H1 (cell line): Measurements from ENCODE around the gene EFCAB6. TPM values are rescaled to one million over a fixed set of nuclear protein-coding genes. Genes with fewer than 3 reads are reported as not detected.
A peak's percentile ranks its signal among the peaks of the same experiment; 100 is the strongest.

ENCODE experiments used
- CTCF ChIA-PET: fragments of 300-600 bp; sonication (Branson Sonifier 250); formaldehyde crosslinking; loops from one replicate; lab custom pipeline; 2021; ENCODE audit not compliant: partially characterized antibody; lab: Charles Lee
- POLR2A ChIA-PET: fragments of 300-600 bp; sonication (Branson Sonifier 250); formaldehyde crosslinking; loops from one replicate; lab custom pipeline; 2021; ENCODE audit warnings: inconsistent platforms; ENCODE audit not compliant: partially characterized antibody; lab: Charles Lee
- DNase-seq, 2 experiments: peaks; one replicate each; pipeline versions ENCODE4 v3.0.0 to v3.0.0-alpha.2; 2010 to 2022; ENCODE audit warnings: low spot score in 2 of 2, low read depth in 1 of 2, mixed read lengths in 1 of 2
- FAIRE-seq: peaks from 2 replicates; lab custom pipeline; 2011; peaks lifted over from hg19 to GRCh38; lab: Jason Lieb, UNC
- H2AFZ ChIP-seq: 2 replicates; pipeline ENCODE4 v1.8.1; 2012; ENCODE audit warnings: low read length, inconsistent platforms
- H2AK5ac ChIP-seq: 2 replicates; pipeline ENCODE4 v1.6.1; 2013; ENCODE audit warnings: low read depth, low read length
- H2BK120ac ChIP-seq: replicated peaks from 2 replicates; pipeline ENCODE3; 2013; ENCODE audit warnings: low read depth, low read length, inconsistent platforms
- H2BK12ac ChIP-seq: 2 replicates; pipeline ENCODE4 v1.6.1; 2013; ENCODE audit warnings: low read depth, low read length
- H2BK15ac ChIP-seq: 2 replicates; pipeline ENCODE4 v1.6.1; 2013; ENCODE audit warnings: low read length
- H2BK20ac ChIP-seq: 2 replicates; pipeline ENCODE4 v1.6.1; 2013; ENCODE audit warnings: low read length
- H2BK5ac ChIP-seq: 2 replicates; pipeline ENCODE4 v1.6.1; 2013; ENCODE audit warnings: low read depth, low read length
- H3K14ac ChIP-seq: 2 replicates; pipeline ENCODE4 v1.6.1; 2013; ENCODE audit warnings: inconsistent platforms; ENCODE audit not compliant: insufficient read length
- H3K18ac ChIP-seq: 2 replicates; pipeline ENCODE4 v1.6.1; 2013; ENCODE audit warnings: low read length; ENCODE audit errors: extremely low read depth
- H3K23ac ChIP-seq: 2 replicates; pipeline ENCODE4 v1.6.1; 2013; ENCODE audit warnings: inconsistent platforms; ENCODE audit not compliant: insufficient read length
- H3K23me2 ChIP-seq: 2 replicates; pipeline ENCODE4 v1.6.1; 2013; ENCODE audit warnings: low read depth, low read length
- H3K27ac ChIP-seq: 2 replicates; pipeline ENCODE4 v1.6.1; 2011; ENCODE audit warnings: low read depth, low read length, inconsistent platforms
- H3K27me3 ChIP-seq, 4 experiments: replicated peaks in 1 of 4; 1 replicate in 1 of 4; 2 replicates in 3 of 4; pipeline versions ENCODE4 v1.6.1 to v1.8.1; 2011 to 2013; ENCODE audit warnings: low read length in 3 of 4, mild to moderate bottlenecking in 3 of 4, inconsistent platforms in 2 of 4, mixed read lengths in 2 of 4, moderate library complexity in 1 of 4; ENCODE audit not compliant: control insufficient read depth in 3 of 4, insufficient read depth in 3 of 4; ENCODE audit errors: extremely low read depth in 1 of 4
- H3K36me3 ChIP-seq, 4 experiments: 2 replicates each; pipeline versions ENCODE4 v1.6.1 to v1.8.1; 2011 to 2013; ENCODE audit warnings: mild to moderate bottlenecking in 4 of 4, low read length in 3 of 4, moderate library complexity in 2 of 4, control low read depth in 1 of 4, inconsistent platforms in 1 of 4; ENCODE audit not compliant: insufficient read depth in 4 of 4, control insufficient read depth in 2 of 4
- H3K4ac ChIP-seq: replicated peaks from 2 replicates; pipeline ENCODE3; 2013; ENCODE audit warnings: low read length, low read depth, mixed read lengths, inconsistent platforms; ENCODE audit not compliant: insufficient read length
- H3K4me1 ChIP-seq, 4 experiments: replicated peaks in 1 of 4; 1 replicate in 1 of 4; 2 replicates in 3 of 4; pipeline versions ENCODE4 v1.6.1 to v1.8.1; 2011 to 2013; ENCODE audit warnings: low read length in 3 of 4, inconsistent platforms in 2 of 4, mixed read lengths in 1 of 4; ENCODE audit not compliant: insufficient read depth in 4 of 4, control insufficient read depth in 3 of 4
- H3K4me2 ChIP-seq, 2 experiments: 2 replicates each; pipeline versions ENCODE4 v1.6.1 to v1.8.1; 2011 to 2013; ENCODE audit warnings: low read depth in 2 of 2, low read length in 2 of 2, control low read depth in 1 of 2, inconsistent platforms in 1 of 2, mild to moderate bottlenecking in 1 of 2; ENCODE audit not compliant: insufficient read depth in 1 of 2
- H3K4me3 ChIP-seq, 4 experiments: fragments of 200-600, 300-600 bp in 1 of 4; sonication (generic), shearing (Covaris generic), sonication (Bioruptor Twin) in 1 of 4; 2 replicates each; pipeline versions ENCODE4 v1.5.1 to v1.8.1; 2011 to 2016; ENCODE audit warnings: low read length in 4 of 4, low read depth in 3 of 4, control low read depth in 2 of 4, inconsistent platforms in 2 of 4, mild to moderate bottlenecking in 2 of 4, mixed read lengths in 1 of 4, moderate library complexity in 1 of 4; ENCODE audit not compliant: insufficient read depth in 2 of 4; ENCODE audit errors: extremely low read depth in 1 of 4
- H3K56ac ChIP-seq: replicated peaks from 2 replicates; pipeline ENCODE3; 2013; ENCODE audit warnings: low read depth, mild to moderate bottlenecking, mixed read lengths, low read length, inconsistent platforms; ENCODE audit not compliant: insufficient read length
- H3K79me1 ChIP-seq: 2 replicates; pipeline ENCODE4 v1.6.1; 2013; ENCODE audit warnings: low read depth, low read length, control low read depth
- H3K79me2 ChIP-seq, 2 experiments: 2 replicates each; pipeline versions ENCODE4 v1.6.1 to v1.8.1; 2012 to 2013; ENCODE audit warnings: low read length in 2 of 2, mild to moderate bottlenecking in 2 of 2, inconsistent platforms in 1 of 2; ENCODE audit not compliant: insufficient read depth in 2 of 2, control insufficient read depth in 1 of 2
- H3K9ac ChIP-seq, 4 experiments: replicated peaks in 1 of 4; 1 replicate in 1 of 4; 2 replicates in 3 of 4; pipeline versions ENCODE4 v1.6.1 to v1.8.1; 2011 to 2013; ENCODE audit warnings: low read depth in 3 of 4, low read length in 3 of 4, control low read depth in 2 of 4, mild to moderate bottlenecking in 2 of 4, moderate library complexity in 2 of 4, inconsistent platforms in 1 of 4; ENCODE audit errors: extremely low read depth in 1 of 4
- H3K9me3 ChIP-seq, 2 experiments: 2 replicates each; pipeline versions ENCODE4 v1.6.1 to v1.8.1; 2012 to 2013; ENCODE audit warnings: mild to moderate bottlenecking in 2 of 2, moderate library complexity in 2 of 2, control low read depth in 1 of 2, inconsistent platforms in 1 of 2, low read depth in 1 of 2, low read length in 1 of 2, mixed read lengths in 1 of 2; ENCODE audit not compliant: insufficient read depth in 2 of 2
- H4K20me1 ChIP-seq, 2 experiments: replicated peaks in 1 of 2; 2 replicates each; pipeline versions ENCODE3 to v1.8.1; 2011 to 2013; ENCODE audit warnings: inconsistent platforms in 2 of 2, low read length in 2 of 2, mild to moderate bottlenecking in 1 of 2; ENCODE audit not compliant: insufficient read depth in 2 of 2, control insufficient read depth in 1 of 2
- H4K5ac ChIP-seq: 2 replicates; pipeline ENCODE4 v1.6.1; 2013; ENCODE audit warnings: low read length, low read depth, mixed read lengths, inconsistent platforms; ENCODE audit not compliant: insufficient read length
- H4K8ac ChIP-seq: 2 replicates; pipeline ENCODE4 v1.8.0; 2013; ENCODE audit warnings: mild to moderate bottlenecking, moderate library complexity, low read length, inconsistent platforms; ENCODE audit not compliant: insufficient read depth; ENCODE audit errors: extremely low read depth
- H4K91ac ChIP-seq: replicated peaks from 2 replicates; pipeline ENCODE3; 2013; ENCODE audit warnings: low read length, mixed read lengths, inconsistent platforms; ENCODE audit not compliant: insufficient read length
- CBX5 ChIP-seq: fragments of 300-800, 300-1000 bp; sonication (generic); IDR thresholded peaks from 2 replicates; pipeline ENCODE4 v1.7.1; 2016; ENCODE audit warnings: antibody characterized with exemption, low read length, low read depth
- EZH2 ChIP-seq: fragments of 200-600 bp; sonication (generic); IDR thresholded peaks from 2 replicates; pipeline ENCODE4 v1.7.1; 2012; ENCODE audit warnings: low read depth, mild to moderate bottlenecking, moderate library complexity, low read length, inconsistent platforms; ENCODE audit not compliant: severe bottlenecking
- GTF2F1 ChIP-seq: IDR thresholded peaks from 2 replicates; pipeline ENCODE4 v1.6.1; 2012; ENCODE audit warnings: low read depth, low read length, improper control_type of control experiment, borderline replicate concordance
- HDAC6 ChIP-seq: IDR thresholded peaks from one replicate; pipeline ENCODE4 v1.7.1; 2012; ENCODE audit warnings: low read depth, mild to moderate bottlenecking, inconsistent platforms, low read length, moderate library complexity
- NANOG ChIP-seq: IDR thresholded peaks from 2 replicates; pipeline ENCODE4 v1.6.1; 2011; ENCODE audit warnings: low read length, low read depth, mild to moderate bottlenecking, inconsistent platforms; ENCODE audit not compliant: insufficient read depth, poor library complexity, severe bottlenecking
- NRF1 ChIP-seq: IDR thresholded peaks from 2 replicates; pipeline ENCODE4 v1.6.1; 2011; ENCODE audit warnings: mild to moderate bottlenecking, low read depth, low read length, improper control_type of control experiment
- SP2 ChIP-seq: IDR thresholded peaks from 2 replicates; pipeline ENCODE4 v1.6.1; 2012; ENCODE audit warnings: mild to moderate bottlenecking, low read length, inconsistent platforms
- TBP ChIP-seq: IDR thresholded peaks from 2 replicates; pipeline ENCODE4 v1.6.1; 2011; ENCODE audit warnings: low read depth, low read length, improper control_type of control experiment
- WGBS, 2 experiments: shearing (Covaris generic) in 1 of 2; methylation state at CpG; one replicate each; pipeline versions ENCODE4 v1.1.6 to v1.1.7; 2013 to 2015; ENCODE audit warnings: low lambda C conversion rate in 2 of 2, mixed read lengths in 2 of 2, inconsistent platforms in 1 of 2, low coverage in 1 of 2, missing lambda C conversion rate in 1 of 2; ENCODE audit not compliant: insufficient replicate concordance in 2 of 2, insufficient coverage in 1 of 2, insufficient read length in 1 of 2; ENCODE audit errors: extremely low coverage in 1 of 2, missing lambda C conversion rate in 1 of 2; 5-methylcytosine and 5-hydroxymethylcytosine counted together
- polyA plus RNA-seq, 7 experiments: library from polyadenylated mRNA; depleted of rRNA in 3 of 7; stranded (reverse) in 5 of 7; unstranded in 2 of 7; fragments of >200 nt in 5 of 7; fragments of 200-250 nt in 2 of 7; gene quantifications; 1 replicate in 5 of 7; 2 replicates in 1 of 7; 4 replicates in 1 of 7; pipeline versions ENCODE4 v1.2.1 to v1.2.3, GENCODE V29; 2011 to 2013; ENCODE audit warnings: missing spikeins in 2 of 7, mixed read lengths in 2 of 7
- total RNA-seq: library from RNA; stranded (reverse); fragmentation: NEBNext Ultra II Directional; extraction: Animal tissue kit (Norgen Biotek cat#: 25700); gene quantifications from 2 replicates; pipeline ENCODE4 v1.2.1, GENCODE V29; 2021

EFCAB6 gene
- total and polyA plus RNA-seq, 2 of the 8 experiments (the other 6 are each of a cell fraction or from before 2014, with no cell fraction given) = 0.32 to 1.7 TPM

- peak overlapping the region; percentile 97 for H2BK12ac ChIP-seq
- H3K4me1 ChIP-seq = peaks cover 0 to 6% (median 0%) of the 10 kb centered on the region in 4 experiments; a peak in 5 of 7 replicates
- peak overlapping the region; percentile 82 for H4K91ac ChIP-seq
- H2BK5ac ChIP-seq = no peak overlapping the region; the same call in 1 of the 2 replicates
- H3K14ac ChIP-seq = no peak overlapping the region
- H2BK20ac ChIP-seq = peak overlapping the region; percentile 21; the same call in 1 of the 2 replicates
- no peaks in the 10 kb centered on the region for H3K27me3 ChIP-seq
- H3K56ac ChIP-seq = no peak overlapping the region
- WGBS, 2 experiments = 93% methylated on average over 19 of the region's 19 CpGs; no CpG with 5 or more reads in 1 of the 2 experiments
- no peak overlapping the region for H2AFZ ChIP-seq
- ChIA-PET POLR2A (interaction anchor here (1.0 to 2.0 kb wide), 5 partner anchors 8 to 18 kb away, joined by 3 to 7 read pairs (median 4); partner anchors contain the start of gene SULT4A1), CTCF (interaction anchor here (0.6 to 3.7 kb wide), 11 partner anchors 8 to 674 kb away, joined by 3 to 24 read pairs (median 3); no protein-coding TSS in a partner anchor)
- no peak overlapping the region for H3K4me3 ChIP-seq
- H2BK120ac ChIP-seq = no peak overlapping the region
- H3K36me3 ChIP-seq = no peaks in the 10 kb centered on the region; a peak in 1 of 8 replicates
- H3K23me2 ChIP-seq = peaks cover 4% of the 10 kb centered on the region; the same call in 1 of the 2 replicates
- no peak overlapping the region for H3K4ac ChIP-seq
- no peak overlapping the region for H4K5ac ChIP-seq
- H3K23ac ChIP-seq = no peak overlapping the region
- TF ChIP-seq TBP (no peak), GTF2F1 (no peak), EZH2 (no peak), HDAC6 (no peak), CBX5 (no peak), SP2 (no peak), NANOG (no peak), NRF1 (no peak)
- H3K27ac ChIP-seq = no peak overlapping the region
- peak overlapping the region; percentile 59; the same call in 1 of the 2 replicates for H4K8ac ChIP-seq
- H3K18ac ChIP-seq = peak overlapping the region; percentile 78; the same call in 1 of the 2 replicates
- peak overlapping the region; percentile 91; the same call in 1 of the 2 replicates for H2AK5ac ChIP-seq
- H3K9ac ChIP-seq = no peak overlapping the region
- peak overlapping the region; percentile 97; the same call in 1 of the 2 replicates for H2BK15ac ChIP-seq
- FAIRE-seq (no peak), DNase-seq (no peak)
- H4K20me1 ChIP-seq = peaks cover 7 to 16% of the 10 kb centered on the region in 2 experiments
- H3K4me2 ChIP-seq = no peak overlapping the region
- H3K9me3 ChIP-seq = peaks cover 0 to 8% of the 10 kb centered on the region in 2 experiments; a peak in 1 of 4 replicates
- peaks cover 40% of the 10 kb centered on the region for H3K79me1 ChIP-seq
- peaks cover 0 to 73% of the 10 kb centered on the region in 2 experiments; a peak in 2 of 4 replicates for H3K79me2 ChIP-seq
Observed at GRCh38 chr22:43852573-43853327, 40.6 kb upstream of the EFCAB6 start.
